Activated naive CD8-positive, alpha-beta T cell treated with anti-CD3 and anti-CD28 coated beads, Interleukin-2, amount 50 U/mL, for 24 hours (primary cell): ENCODE data around the gene SNX30.

ENCODE experiments used
- ATAC-seq: fragments of 150-1000 bp; cut with Tn5 transposase; one replicate; pipeline ENCODE4 v1.10.0; 2021
- DNase-seq: peaks from one replicate; pipeline ENCODE4 v3.0.0; 2021
- H3K27ac Mint-ChIP-seq: one replicate; pipeline ENCODE4 v1.8.0; 2021; ENCODE audit warnings: mild to moderate bottlenecking, mixed read lengths
- H3K27me3 Mint-ChIP-seq: one replicate; pipeline ENCODE4 v1.8.0; 2021; ENCODE audit warnings: mixed read lengths
- H3K36me3 Mint-ChIP-seq: one replicate; pipeline ENCODE4 v1.8.0; 2021; ENCODE audit warnings: low read depth, mixed read lengths
- H3K4me1 Mint-ChIP-seq: one replicate; pipeline ENCODE4 v1.8.0; 2021; ENCODE audit warnings: mixed read lengths
- H3K4me3 Mint-ChIP-seq: one replicate; pipeline ENCODE4 v1.8.0; 2021; ENCODE audit warnings: mild to moderate bottlenecking, moderate library complexity, mixed read lengths
- H3K9me3 Mint-ChIP-seq: one replicate; pipeline ENCODE4 v1.8.0; 2021; ENCODE audit warnings: mixed read lengths

SNX30 gene

GRCh38 chr9:112761912-112762655, 11.5 kb downstream of the SNX30 start:
- Mint-ChIP-seq H3K4me1 (peaks cover 36% of the 10 kb centered on the region), H3K27ac (no peak overlapping the region)
- no peak for ATAC-seq

GRCh38 chr9:112762726-112763518, 12.4 kb downstream of the SNX30 start:
- ATAC-seq, result no peak

More at GRCh38 chr9:112761912-112762655, 11.5 kb downstream of the SNX30 start:
- H3K4me3 Mint-ChIP-seq, result no peak overlapping the region
- no peaks in the 10 kb centered on the region for H3K27me3 Mint-ChIP-seq
- no peak for DNase-seq
- H3K36me3 Mint-ChIP-seq, result peaks cover 10% of the 10 kb centered on the region
- H3K9me3 Mint-ChIP-seq, result peaks cover 7% of the 10 kb centered on the region

GRCh38 chr9:112764344-112764743, 13.8 kb downstream of the SNX30 start:
- Mint-ChIP-seq H3K4me1 (peaks cover 23% of the 10 kb centered on the region), H3K36me3 (peaks cover 13% of the 10 kb centered on the region), H3K27me3 (no peaks in the 10 kb centered on the region), H3K27ac (no peak overlapping the region), H3K4me3 (no peak overlapping the region), H3K9me3 (peaks cover 7% of the 10 kb centered on the region)
- ATAC-seq (no peak), DNase-seq (no peak)

More at GRCh38 chr9:112762726-112763518, 12.4 kb downstream of the SNX30 start:
- no peak overlapping the region for H3K4me3 Mint-ChIP-seq
- H3K9me3 Mint-ChIP-seq, result peaks cover 7% of the 10 kb centered on the region
- no peaks in the 10 kb centered on the region for H3K27me3 Mint-ChIP-seq
- H3K27ac Mint-ChIP-seq, result no peak overlapping the region
- peaks cover 12% of the 10 kb centered on the region for H3K36me3 Mint-ChIP-seq
- H3K4me1 Mint-ChIP-seq, result peaks cover 30% of the 10 kb centered on the region
- DNase-seq, result no peak

GRCh38 chr9:112764837-112765236, 14.3 kb downstream of the SNX30 start:
- no peaks in the 10 kb centered on the region for H3K27me3 Mint-ChIP-seq
- DNase-seq, result no peak
- peaks cover 13% of the 10 kb centered on the region for H3K36me3 Mint-ChIP-seq
- H3K27ac Mint-ChIP-seq, result no peak overlapping the region
- H3K4me3 Mint-ChIP-seq, result no peak overlapping the region
- peaks cover 23% of the 10 kb centered on the region for H3K4me1 Mint-ChIP-seq
- H3K9me3 Mint-ChIP-seq, result peaks cover 7% of the 10 kb centered on the region
- ATAC-seq, result no peak

GRCh38 chr9:112765281-112765680, 14.7 kb downstream of the SNX30 start:
- Mint-ChIP-seq H3K36me3 (peaks cover 13% of the 10 kb centered on the region), H3K4me1 (peaks cover 20% of the 10 kb centered on the region), H3K9me3 (peaks cover 7% of the 10 kb centered on the region), H3K27ac (no peak overlapping the region), H3K4me3 (no peak overlapping the region), H3K27me3 (no peaks in the 10 kb centered on the region)
- DNase-seq (no peak), ATAC-seq (no peak)

GRCh38 chr9:112771359-112772214, 21.0 kb downstream of the SNX30 start:
- no peaks in the 10 kb centered on the region for H3K27me3 Mint-ChIP-seq
- H3K27ac Mint-ChIP-seq, result peak overlapping the region; percentile 73
- peaks cover under 1% of the 10 kb centered on the region for H3K9me3 Mint-ChIP-seq
- ATAC-seq (peak; percentile 86), DNase-seq (no peak)
- H3K36me3 Mint-ChIP-seq, result peaks cover 7% of the 10 kb centered on the region
- peaks cover 37% of the 10 kb centered on the region for H3K4me1 Mint-ChIP-seq
- H3K4me3 Mint-ChIP-seq, result peak overlapping the region; percentile 24

- Mint-ChIP-seq H3K36me3 (peaks cover 7% of the 10 kb centered on the region), H3K27me3 (no peaks in the 10 kb centered on the region), H3K4me3 (peak overlapping the region; percentile 24), H3K27ac (peak overlapping the region; percentile 73), H3K4me1 (peaks cover 37% of the 10 kb centered on the region), H3K9me3 (no peaks in the 10 kb centered on the region)
- peak; percentile 15 for ATAC-seq
- DNase-seq, result no peak
Observed at GRCh38 chr9:112772215-112772509, 21.6 kb downstream of the SNX30 start.

GRCh38 chr9:112772551-112772950, 22.0 kb downstream of the SNX30 start:
- ATAC-seq, result no peak
- H3K9me3 Mint-ChIP-seq, result no peaks in the 10 kb centered on the region
- no peaks in the 10 kb centered on the region for H3K27me3 Mint-ChIP-seq
- peaks cover 37% of the 10 kb centered on the region for H3K4me1 Mint-ChIP-seq
- no peak overlapping the region for H3K27ac Mint-ChIP-seq
- peaks cover 7% of the 10 kb centered on the region for H3K36me3 Mint-ChIP-seq
- no peak for DNase-seq
- no peak overlapping the region for H3K4me3 Mint-ChIP-seq

- Mint-ChIP-seq H3K27me3 (no peaks in the 10 kb centered on the region), H3K4me1 (peaks cover 40% of the 10 kb centered on the region), H3K4me3 (no peak overlapping the region), H3K9me3 (no peaks in the 10 kb centered on the region), H3K36me3 (no peaks in the 10 kb centered on the region), H3K27ac (no peak overlapping the region)
- DNase-seq (no peak), ATAC-seq (no peak)
Observed at GRCh38 chr9:112774006-112774996, 23.7 kb downstream of the SNX30 start.

- ATAC-seq (peak; percentile 89), DNase-seq (peak; percentile 29)
- peaks cover 20% of the 10 kb centered on the region for H3K4me1 Mint-ChIP-seq
- H3K27ac Mint-ChIP-seq, result no peak overlapping the region
- H3K27me3 Mint-ChIP-seq, result no peaks in the 10 kb centered on the region
- no peak overlapping the region for H3K4me3 Mint-ChIP-seq
- no peaks in the 10 kb centered on the region for H3K36me3 Mint-ChIP-seq
- H3K9me3 Mint-ChIP-seq, result no peaks in the 10 kb centered on the region
Observed at GRCh38 chr9:112777914-112778313, 27.4 kb downstream of the SNX30 start.

GRCh38 chr9:112780450-112781036, 30.0 kb downstream of the SNX30 start:
- Mint-ChIP-seq H3K4me3 (no peak overlapping the region), H3K4me1 (peaks cover 9% of the 10 kb centered on the region), H3K36me3 (no peaks in the 10 kb centered on the region), H3K27me3 (no peaks in the 10 kb centered on the region), H3K9me3 (no peaks in the 10 kb centered on the region), H3K27ac (no peak overlapping the region)
- no peak for ATAC-seq
- DNase-seq, result no peak

GRCh38 chr9:112782218-112782617, 31.7 kb downstream of the SNX30 start:
- H3K27me3 Mint-ChIP-seq, result no peaks in the 10 kb centered on the region
- no peak overlapping the region for H3K27ac Mint-ChIP-seq
- ATAC-seq (no peak), DNase-seq (no peak)
- no peak overlapping the region for H3K4me3 Mint-ChIP-seq
- no peaks in the 10 kb centered on the region for H3K9me3 Mint-ChIP-seq
- H3K4me1 Mint-ChIP-seq, result peaks cover 17% of the 10 kb centered on the region
- H3K36me3 Mint-ChIP-seq, result peaks cover 1% of the 10 kb centered on the region

- H3K27me3 Mint-ChIP-seq, result no peaks in the 10 kb centered on the region
- DNase-seq (no peak), ATAC-seq (no peak)
- H3K4me1 Mint-ChIP-seq, result peaks cover 15% of the 10 kb centered on the region
- peaks cover 1% of the 10 kb centered on the region for H3K36me3 Mint-ChIP-seq
- no peak overlapping the region for H3K27ac Mint-ChIP-seq
- H3K4me3 Mint-ChIP-seq, result no peak overlapping the region
- H3K9me3 Mint-ChIP-seq, result no peaks in the 10 kb centered on the region
Observed at GRCh38 chr9:112783551-112783954, 33.0 kb downstream of the SNX30 start.
